ENCODE results near the gene IMP4. TPM values are rescaled to one million over a fixed set of nuclear protein-coding genes. Genes with fewer than 3 reads are reported as not detected.
A peak's percentile ranks its signal among the peaks of the same experiment; 100 is the strongest.

IMP4 gene
- total and polyA plus RNA-seq, 2 of the 8 experiments (the other 6 are each of a cell fraction or from before 2014, with no cell fraction given), result 96.8 to 194 TPM

GRCh38 chr2:130337735-130338325, 4.9 kb upstream of the IMP4 start:
- CTCF ChIA-PET (ENCODE audit: partially characterized antibody), result interaction anchor here (1.2 to 2.7 kb wide), 2 partner anchors 35 to 49 kb away, joined by 4 to 12 read pairs; no protein-coding TSS in a partner anchor
- DNase-seq (ENCODE audit: low read depth in 1 of 2, low spot score in 2 of 2), result no peak
- H3K27ac ChIP-seq (ENCODE audit: low read depth, low read length), result no peak overlapping the region

More at GRCh38 chr2:130337735-130338325, 4.9 kb upstream of the IMP4 start:
- H3K4ac ChIP-seq (replicated peaks; ENCODE audit: insufficient read length, low read depth, low read length), result no peak overlapping the region
- FAIRE-seq, result no peak
- H3K4me3 ChIP-seq (ENCODE audit: extremely low read depth in 1 of 4, insufficient read depth in 2 of 4, low read depth in 3 of 4, low read length in 4 of 4), result peak overlapping the region; percentile 53 to 95 (median 86)
- no peak overlapping the region for H2BK5ac ChIP-seq (ENCODE audit: low read depth, low read length)
- H2BK120ac ChIP-seq (replicated peaks; ENCODE audit: low read depth, low read length), result no peak overlapping the region
- H3K9me3 ChIP-seq (ENCODE audit: insufficient read depth in 2 of 2, low read depth in 1 of 2, low read length in 1 of 2), result no peaks in the 10 kb centered on the region
- no peak overlapping the region for H2BK20ac ChIP-seq (ENCODE audit: low read length)
- H3K79me2 ChIP-seq (ENCODE audit: control insufficient read depth in 1 of 2, insufficient read depth in 2 of 2, low read length in 2 of 2), result peaks cover 0 to 2% of the 10 kb centered on the region in 2 experiments; a peak in 1 of 4 replicates
- 0 out of 2 replicates have a peak overlapping the region, but pooled peaks have one; percentile 95 for H2AFZ ChIP-seq (ENCODE audit: low read length)
- H3K4me2 ChIP-seq (ENCODE audit: insufficient read depth in 1 of 2, low read depth in 2 of 2, low read length in 2 of 2), result peak overlapping the region; percentile 39 to 76
- H3K4me1 ChIP-seq (replicated peaks in 1 of 4; ENCODE audit: control insufficient read depth in 3 of 4, insufficient read depth in 4 of 4, low read length in 3 of 4), result peaks cover 0 to 5% (median 4%) of the 10 kb centered on the region in 4 experiments; a peak in 4 of 7 replicates
- H3K18ac ChIP-seq (ENCODE audit: extremely low read depth, low read length), result no peak overlapping the region
- no peak overlapping the region for H4K8ac ChIP-seq (ENCODE audit: extremely low read depth, insufficient read depth, low read length)
- POLR2A ChIA-PET (ENCODE audit: partially characterized antibody), result interaction anchor here (1.0 to 2.7 kb wide), 4 partner anchors 9 to 158 kb away, joined by 3 to 15 read pairs (median 7); partner anchors contain the start of gene SMPD4
- no peaks in the 10 kb centered on the region; the same call in 1 of the 2 replicates for H3K79me1 ChIP-seq (ENCODE audit: low read depth, low read length)
- H4K91ac ChIP-seq (replicated peaks; ENCODE audit: insufficient read length, low read length), result no peak overlapping the region
- H3K56ac ChIP-seq (replicated peaks; ENCODE audit: insufficient read length, low read depth, low read length), result no peak overlapping the region
- no peak overlapping the region for H3K23ac ChIP-seq (ENCODE audit: insufficient read length)
- H3K27me3 ChIP-seq (replicated peaks in 1 of 4; ENCODE audit: control insufficient read depth in 3 of 4, extremely low read depth in 1 of 4, insufficient read depth in 3 of 4, low read length in 3 of 4), result no peaks in the 10 kb centered on the region
- no peak overlapping the region for H2BK12ac ChIP-seq (ENCODE audit: low read depth, low read length)
- no peak overlapping the region for H3K14ac ChIP-seq (ENCODE audit: insufficient read length)
- H2BK15ac ChIP-seq (ENCODE audit: low read length), result no peak overlapping the region
- no peak overlapping the region for H4K5ac ChIP-seq (ENCODE audit: insufficient read length, low read depth, low read length)
- 65% methylated on average over 8 of the region's 8 CpGs; no CpG with 5 or more reads in 1 of the 2 experiments for WGBS, 2 experiments (ENCODE audit: extremely low coverage in 1 of 2, insufficient coverage in 1 of 2, insufficient read length in 1 of 2, insufficient replicate concordance in 2 of 2, low coverage in 1 of 2, low lambda C conversion rate in 2 of 2, missing lambda C conversion rate in 1 of 2)
- H2AK5ac ChIP-seq (ENCODE audit: low read depth, low read length), result no peak overlapping the region
- TF ChIP-seq CBX5 (IDR thresholded peaks at IDR 0.05; ENCODE audit: low read depth, low read length), result no peak
- no peak for TF ChIP-seq YY1 (IDR thresholded peaks at IDR 0.05; ENCODE audit: low read depth, low read length)
- TF ChIP-seq SP4 (IDR thresholded peaks at IDR 0.05; ENCODE audit: low read length), result no peak
- TF ChIP-seq CTBP2 (IDR thresholded peaks at IDR 0.05; ENCODE audit: borderline replicate concordance, insufficient read depth, insufficient read length, low read length), result no peak
- H3K36me3 ChIP-seq (ENCODE audit: control insufficient read depth in 2 of 4, insufficient read depth in 4 of 4, low read length in 3 of 4), result peaks cover 0 to 3% (median under 1%) of the 10 kb centered on the region in 4 experiments; a peak in 1 of 8 replicates
- H3K9ac ChIP-seq (replicated peaks in 1 of 4; ENCODE audit: extremely low read depth in 1 of 4, low read depth in 3 of 4, low read length in 3 of 4), result no peak overlapping the region
- H3K23me2 ChIP-seq (ENCODE audit: low read depth, low read length), result no peaks in the 10 kb centered on the region
- H4K20me1 ChIP-seq (replicated peaks in 1 of 2; ENCODE audit: control insufficient read depth in 1 of 2, insufficient read depth in 2 of 2, low read length in 2 of 2), result peaks cover 0 to 2% of the 10 kb centered on the region in 2 experiments

Measured in H1 (cell line).